Daoy (cell line): ENCODE results near the gene LYRM4. TPM values are rescaled to one million over a fixed set of nuclear protein-coding genes. Genes with fewer than 3 reads are reported as not detected.

ENCODE experiments used
- DNase-seq: peaks from one replicate; pipeline ENCODE4 v3.0.0-alpha.2; 2015; ENCODE audit warnings: low read depth
- total RNA-seq: library from RNA; depleted of rRNA; stranded (reverse); fragments of >200 nt; shearing (Covaris generic); gene quantifications from 2 replicates; pipeline ENCODE4 v1.2.3, GENCODE V29; 2014; rRNA removed

LYRM4 gene
- total RNA-seq: 22.8 and 24.6 TPM in 2 replicates

DNA sequence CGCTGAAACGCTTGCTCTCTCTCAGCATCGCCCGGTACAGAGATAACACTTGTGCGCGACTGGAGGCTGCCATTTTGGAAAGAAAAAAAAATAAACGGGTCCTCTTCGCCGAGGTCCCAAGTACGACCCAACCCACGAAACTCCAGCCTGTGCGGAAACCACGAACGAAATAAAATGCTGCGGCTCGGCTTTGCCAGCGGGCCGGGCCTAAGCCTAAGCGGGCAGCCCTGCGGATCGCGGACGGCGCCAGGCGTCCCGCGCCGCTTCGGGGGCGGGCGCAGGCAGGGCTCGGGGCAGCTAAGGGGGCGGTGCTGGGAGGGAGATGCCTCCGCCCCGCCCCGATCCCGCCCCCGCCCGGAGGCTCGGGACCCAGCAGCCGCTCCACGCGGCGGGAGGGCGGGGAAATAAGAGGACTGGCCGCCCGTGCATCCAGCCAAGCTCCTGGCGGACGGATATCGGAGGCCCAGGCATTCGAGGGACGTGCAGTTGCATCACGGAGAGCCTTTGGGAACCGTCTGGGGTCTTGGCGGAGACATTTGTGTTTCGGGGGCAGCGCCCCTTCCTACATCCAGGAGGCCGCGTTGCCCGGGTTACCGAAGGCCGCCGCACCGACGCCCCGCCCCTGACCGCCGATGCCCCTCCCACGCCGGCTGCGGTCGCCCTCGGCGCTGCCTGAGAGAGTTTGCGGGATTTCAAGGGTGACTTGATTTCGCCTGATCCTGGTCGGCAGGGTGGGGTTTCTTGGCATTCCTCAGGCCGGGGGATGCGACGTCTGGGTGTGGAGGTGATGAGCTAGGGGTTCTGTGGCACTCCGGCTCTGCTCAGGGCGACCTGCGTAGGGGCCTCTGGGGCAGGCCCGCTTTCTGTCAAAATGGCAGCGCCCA, at the start of gene LYRM4, which contains the start of gene FARS2:
TSS of gene LYRM4 (minus strand) at position 290 of the 884 bp plus-strand sequence. CDS start at position 73, 217 bp downstream.
TSS of gene FARS2 (plus strand) at position 853 of the 884 bp plus-strand sequence.
- peak; percentile 95 for DNase-seq

DNA sequence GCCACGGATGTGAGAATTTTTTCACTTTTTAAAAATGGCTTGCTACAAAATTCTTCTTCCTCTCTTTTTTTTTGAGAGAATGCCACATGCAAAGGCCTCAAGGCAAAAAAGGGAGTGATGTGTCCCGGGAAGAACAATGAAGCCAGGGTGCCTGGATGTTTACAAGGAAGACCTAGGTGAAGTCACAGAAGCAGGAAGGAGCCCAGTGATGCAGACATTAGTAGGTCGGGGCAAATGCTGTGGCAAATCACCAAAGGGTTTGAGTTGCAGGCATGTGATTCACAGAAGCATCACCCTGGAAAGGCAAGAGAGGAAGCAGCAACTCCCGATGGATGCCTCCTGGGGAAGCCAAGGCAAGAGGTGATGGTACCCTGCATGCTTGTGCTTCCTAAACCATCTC, 47.3 kb upstream of the LYRM4 start:
- peak; percentile 10 for DNase-seq

DNA sequence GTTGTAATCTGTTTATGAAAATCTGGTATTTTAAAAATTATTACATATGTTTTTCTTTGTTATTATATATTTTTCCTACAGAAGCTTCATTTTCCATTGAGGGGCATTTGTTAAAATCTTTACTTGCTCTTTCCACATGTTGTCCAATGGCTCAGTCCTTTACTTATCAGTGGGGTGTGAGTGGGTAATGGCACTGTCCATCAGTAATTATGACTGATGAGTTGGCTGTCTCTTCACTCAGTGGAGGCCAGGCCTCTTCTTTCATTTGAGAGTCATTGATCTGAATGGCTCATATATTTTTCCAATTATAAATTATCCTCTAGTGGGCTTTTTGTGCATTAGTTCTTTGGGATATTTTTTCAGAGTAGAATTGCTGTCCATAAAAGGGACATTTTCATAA, 46.3 kb upstream of the LYRM4 start:
- DNase-seq: no peak

DNA sequence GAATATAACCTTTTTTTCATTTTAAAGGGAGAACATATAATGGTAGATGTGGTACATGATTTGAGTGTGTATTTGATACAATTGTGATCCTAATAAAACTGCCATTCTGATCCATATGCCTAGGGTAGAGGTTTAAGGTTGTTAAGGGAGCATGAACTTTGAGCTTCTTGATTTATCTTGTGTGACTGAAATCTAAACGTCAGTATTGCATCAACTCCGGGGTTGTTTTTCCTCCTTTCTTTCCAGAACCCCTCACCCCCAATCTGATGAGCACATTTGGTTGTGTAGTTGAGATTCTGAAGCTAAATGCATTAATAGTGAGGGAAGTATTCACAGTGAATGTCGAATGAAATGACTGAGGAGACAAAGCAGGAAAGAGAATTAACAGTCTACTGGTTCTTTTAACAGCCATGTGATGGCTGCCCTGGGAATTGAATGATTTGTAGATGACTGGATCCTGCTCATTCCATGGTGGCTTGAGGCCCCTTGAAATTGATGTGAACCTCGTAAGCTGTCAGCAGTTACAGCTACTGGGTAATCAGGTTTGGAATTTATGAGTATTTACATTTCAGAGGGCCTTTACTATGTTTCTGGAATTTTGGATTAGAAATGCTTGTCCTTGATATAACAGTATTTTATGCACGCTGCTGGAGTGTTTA, 45.3 kb upstream of the LYRM4 start:
- DNase-seq: no peak

DNA sequence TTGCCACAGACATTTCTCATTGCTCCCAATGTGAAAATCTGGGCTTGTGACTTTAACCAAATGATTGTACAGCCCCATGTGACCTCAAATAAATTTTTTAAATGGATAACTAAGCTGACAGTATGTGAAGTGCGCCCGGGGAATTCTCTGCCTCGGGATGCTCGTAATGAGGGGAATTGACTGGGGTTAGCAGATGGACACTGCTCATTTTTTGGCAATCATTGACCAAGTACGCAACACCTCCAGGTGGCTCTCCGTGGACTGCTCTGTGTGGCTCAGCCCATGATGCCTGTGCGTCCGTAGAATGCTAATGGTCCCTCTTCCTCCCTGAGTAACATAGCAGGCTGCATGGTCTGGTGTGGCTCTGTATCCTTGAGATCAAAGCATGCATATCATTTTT, 42.9 kb upstream of the LYRM4 start:
- DNase-seq: no peak

DNA sequence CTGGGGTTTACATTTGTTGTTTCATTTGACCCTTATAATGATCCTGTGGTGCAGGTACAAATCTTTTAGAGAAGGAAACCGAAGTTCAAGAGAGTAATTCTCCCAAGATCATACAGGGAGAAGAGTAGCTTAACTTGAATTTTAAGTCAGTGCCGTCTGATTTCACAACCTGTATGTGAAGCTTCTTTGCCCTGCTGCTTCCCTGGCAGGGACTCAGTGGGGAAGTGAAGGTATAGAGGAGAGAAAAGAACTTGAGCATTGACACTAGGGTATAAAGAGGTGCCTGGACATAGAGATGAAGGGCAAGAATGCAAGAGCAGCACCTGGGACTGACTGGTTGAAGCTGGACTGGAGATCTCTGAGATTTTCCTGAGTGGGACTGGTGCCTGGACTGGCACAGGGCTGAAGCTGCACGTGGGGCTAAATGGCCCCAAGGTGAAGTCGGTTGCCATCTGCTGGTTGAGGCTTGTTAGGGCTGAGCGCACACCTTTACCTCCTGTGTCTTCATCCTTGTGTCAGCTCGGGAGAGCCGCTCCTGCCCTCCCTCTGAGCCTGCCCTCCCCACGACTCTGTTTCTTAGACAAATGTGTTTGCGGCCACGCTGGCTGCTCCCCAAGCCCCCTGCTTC, 42.4 kb upstream of the LYRM4 start:
- peak; percentile 63 for DNase-seq

DNA sequence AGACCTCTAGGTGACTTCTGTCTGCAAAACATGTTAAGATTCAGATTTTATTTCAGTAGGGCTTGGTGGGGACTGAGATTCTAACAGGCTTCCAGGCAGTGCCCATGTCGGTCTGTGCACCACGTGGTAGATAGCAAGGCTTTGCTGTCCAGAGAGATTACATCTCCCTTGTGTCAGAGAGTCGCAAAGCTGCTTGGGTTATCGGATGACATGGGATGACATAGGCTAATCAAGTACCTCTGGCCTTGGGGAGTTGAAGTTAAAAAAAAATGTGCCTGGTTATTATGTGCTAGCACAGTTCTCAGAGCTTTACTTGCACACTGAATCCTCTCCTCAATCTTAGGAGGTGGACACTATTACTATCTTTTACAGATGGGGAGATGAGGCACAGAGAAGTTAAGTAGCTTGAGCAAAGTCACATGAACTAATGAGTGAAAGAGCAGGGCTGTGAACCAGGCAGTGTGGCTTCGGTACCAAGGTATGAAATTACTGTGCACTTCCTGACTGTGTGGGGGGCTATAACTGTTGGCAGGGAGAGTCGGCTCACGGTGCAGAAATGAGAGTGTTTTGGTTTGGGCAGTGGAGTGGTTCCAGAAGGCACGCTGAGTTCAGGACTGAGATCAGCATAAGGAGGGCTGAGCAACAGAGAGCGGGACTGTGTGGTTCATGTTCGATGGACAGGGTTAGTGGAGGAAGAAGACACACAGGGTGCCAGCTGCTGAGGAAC, 41.6 kb upstream of the LYRM4 start:
- DNase-seq: peak; percentile 59

DNA sequence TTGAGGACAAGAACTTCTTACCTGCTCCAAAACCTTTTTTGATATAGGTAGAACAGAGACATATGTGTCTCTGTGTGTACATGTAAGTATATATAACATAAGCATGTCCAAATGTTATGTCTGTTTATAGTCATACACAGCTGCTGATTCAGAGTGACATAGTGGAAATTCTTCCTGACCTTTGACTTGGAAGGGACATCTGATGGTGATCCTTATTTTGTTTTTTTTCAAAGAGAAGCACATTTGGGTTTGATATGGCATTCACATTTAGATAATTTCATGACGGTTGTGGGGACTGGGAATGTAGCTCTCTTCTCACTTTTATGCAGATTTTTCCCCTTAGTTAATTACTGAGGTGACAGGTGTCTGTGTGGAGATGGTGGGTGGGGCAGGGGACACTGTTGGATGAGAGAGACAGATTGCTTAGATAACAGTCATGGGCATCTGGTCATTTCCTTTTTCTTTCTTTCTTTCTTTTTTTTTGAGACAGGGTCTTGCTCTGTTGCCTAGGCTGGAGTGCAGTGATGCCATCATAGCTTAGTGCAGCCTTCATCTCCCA, 39.5 kb upstream of the LYRM4 start:
- no peak for DNase-seq

DNA sequence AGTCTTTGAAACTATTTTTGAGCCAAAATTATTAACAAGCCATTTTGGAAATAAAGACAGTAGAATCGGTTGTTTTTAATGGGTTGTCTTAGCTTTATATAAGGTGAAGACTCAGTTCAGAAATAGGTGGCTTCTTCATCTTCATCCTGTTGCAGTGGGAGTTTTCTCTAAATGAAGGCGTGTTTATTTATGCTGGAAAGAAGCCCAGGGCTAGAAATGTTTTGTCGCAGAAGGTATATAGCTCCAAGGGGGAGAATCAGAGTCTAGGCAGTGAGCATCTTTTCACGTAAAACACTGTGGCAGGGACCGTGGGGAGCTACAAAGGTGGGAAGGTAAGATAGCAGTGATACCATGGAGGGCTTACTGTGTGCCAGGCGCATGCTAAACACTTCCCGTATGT, 34.9 kb upstream of the LYRM4 start:
- DNase-seq: no peak

DNA sequence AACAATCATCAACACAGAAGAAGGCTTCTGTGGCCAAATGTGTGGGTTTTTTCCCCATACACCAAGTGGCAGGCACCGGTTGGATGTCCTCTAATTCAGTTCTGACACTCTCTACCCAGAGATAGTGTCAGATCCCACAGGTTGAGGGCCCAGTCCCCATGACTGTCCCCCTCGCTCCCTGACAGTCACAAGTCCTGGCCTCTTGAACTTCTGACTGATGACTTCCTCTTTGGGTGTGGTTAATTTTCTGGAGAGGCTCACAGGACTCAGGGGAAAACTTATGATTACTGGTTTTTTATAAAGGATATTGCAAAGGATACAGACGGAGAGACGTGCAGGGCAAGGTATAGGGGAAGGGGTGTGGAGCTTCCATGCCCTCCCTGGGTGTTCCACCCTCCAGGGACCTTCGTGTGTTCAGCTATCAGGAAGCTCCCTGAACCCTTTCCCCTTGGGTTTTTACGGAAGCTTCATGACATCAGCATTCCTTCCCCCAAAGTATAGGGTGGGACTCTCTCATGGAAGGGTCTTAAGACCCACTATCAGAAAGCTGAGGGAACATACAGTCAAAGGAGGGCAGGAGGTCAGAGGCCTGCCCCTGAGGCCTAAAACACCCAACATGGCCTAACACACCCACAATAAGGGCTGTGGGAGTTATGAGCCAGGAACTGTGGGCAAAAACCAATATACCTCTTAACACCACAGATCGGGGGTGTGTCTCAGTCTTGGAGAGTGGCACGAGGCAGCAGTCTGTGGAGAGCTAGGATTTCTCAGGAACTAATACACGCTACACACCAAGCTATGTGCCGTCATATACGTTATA, 33.9 kb upstream of the LYRM4 start:
- DNase-seq: no peak

DNA sequence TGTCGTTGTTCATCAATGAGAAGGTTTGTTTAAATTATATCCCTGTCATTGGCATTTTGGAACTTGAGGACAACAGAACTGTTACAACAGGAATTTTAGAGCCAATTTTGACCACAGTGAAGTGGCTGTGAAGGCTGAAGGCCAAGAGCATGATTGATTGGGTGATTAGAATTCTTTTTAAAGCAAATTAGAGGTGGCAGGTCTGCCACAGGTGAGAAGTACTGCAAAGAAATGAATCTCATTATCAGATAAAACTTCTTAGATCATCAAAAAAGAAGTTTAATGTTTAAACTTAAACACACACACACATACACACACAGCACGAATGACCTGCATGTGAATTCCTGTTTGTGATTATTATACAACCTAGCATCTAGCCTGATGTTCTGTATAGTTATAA, 32.9 kb upstream of the LYRM4 start:
- DNase-seq: no peak

DNA sequence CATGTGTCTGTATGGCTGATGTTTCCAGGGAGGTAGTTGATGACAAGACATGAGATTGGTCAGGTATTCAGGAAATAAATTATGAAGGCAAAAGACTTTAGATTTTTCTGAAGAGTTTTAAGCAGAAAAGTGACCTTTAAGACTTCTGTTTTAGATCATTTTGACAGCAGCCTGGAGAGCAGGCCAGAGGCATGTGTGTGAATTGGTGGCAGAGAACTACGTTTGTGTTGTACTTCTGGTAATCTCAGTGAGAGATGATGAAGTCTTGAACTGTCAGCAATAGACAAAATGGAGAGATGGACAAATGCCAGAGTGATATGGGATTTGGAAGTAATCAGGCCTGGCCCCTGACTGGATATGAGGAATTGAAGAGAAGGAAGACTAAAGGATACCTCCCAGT, 31.4 kb upstream of the LYRM4 start:
- no peak for DNase-seq

DNA sequence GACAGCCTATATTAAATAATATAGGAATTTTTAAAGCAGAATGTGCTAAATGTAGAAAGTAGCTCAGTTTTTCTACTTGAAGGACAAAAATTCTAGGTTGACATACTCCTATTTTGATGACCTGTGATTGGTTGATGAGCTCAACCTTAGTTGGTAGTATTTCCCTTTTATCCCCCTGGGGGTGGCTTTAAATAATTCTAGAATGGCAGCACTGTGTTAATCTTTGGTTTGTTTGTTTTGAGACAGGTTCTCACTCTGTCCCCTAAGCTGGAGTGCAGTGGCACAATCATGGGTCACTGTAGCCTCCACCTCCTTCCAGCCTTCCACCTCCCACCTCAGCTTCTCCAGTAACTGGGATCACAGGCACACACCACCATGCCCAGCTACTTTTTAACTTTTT, 29.8 kb upstream of the LYRM4 start:
- no peak for DNase-seq

DNA sequence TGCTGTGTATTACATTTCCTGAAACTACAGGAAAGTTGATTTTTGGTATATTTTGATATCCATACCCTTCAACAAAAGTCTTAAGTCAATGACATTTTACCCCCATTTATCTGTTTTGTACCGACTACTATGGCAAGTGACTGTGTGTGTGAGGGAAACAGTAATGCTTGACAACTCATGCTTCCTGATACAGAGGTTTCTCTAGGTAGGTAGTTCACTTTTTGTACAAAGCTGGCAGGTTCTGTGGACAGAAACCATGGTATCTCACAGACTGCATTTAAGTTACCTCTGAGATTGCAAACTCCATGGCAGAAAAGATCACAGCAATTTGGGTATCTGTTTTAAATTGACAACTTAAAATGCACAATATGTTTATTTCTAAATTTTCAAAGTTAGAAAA, 29.3 kb upstream of the LYRM4 start:
- DNase-seq: no peak

DNA sequence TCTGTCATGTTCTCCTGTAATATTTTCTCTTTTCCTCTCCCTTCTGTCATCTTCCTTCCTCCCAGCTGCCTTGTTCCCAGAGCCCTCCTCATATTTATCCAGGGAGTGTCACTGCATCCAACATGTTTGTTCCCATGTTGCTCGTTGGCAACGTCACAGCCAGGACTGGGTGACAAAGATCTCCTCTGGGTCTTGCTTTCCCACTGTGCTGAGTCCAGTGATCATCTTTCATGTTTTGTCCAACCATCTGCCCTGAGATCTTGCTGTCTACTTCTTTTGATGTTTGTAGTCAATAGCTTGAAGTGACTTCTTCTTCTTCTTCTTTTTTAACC, 27.2 kb upstream of the LYRM4 start:
- no peak for DNase-seq

DNA sequence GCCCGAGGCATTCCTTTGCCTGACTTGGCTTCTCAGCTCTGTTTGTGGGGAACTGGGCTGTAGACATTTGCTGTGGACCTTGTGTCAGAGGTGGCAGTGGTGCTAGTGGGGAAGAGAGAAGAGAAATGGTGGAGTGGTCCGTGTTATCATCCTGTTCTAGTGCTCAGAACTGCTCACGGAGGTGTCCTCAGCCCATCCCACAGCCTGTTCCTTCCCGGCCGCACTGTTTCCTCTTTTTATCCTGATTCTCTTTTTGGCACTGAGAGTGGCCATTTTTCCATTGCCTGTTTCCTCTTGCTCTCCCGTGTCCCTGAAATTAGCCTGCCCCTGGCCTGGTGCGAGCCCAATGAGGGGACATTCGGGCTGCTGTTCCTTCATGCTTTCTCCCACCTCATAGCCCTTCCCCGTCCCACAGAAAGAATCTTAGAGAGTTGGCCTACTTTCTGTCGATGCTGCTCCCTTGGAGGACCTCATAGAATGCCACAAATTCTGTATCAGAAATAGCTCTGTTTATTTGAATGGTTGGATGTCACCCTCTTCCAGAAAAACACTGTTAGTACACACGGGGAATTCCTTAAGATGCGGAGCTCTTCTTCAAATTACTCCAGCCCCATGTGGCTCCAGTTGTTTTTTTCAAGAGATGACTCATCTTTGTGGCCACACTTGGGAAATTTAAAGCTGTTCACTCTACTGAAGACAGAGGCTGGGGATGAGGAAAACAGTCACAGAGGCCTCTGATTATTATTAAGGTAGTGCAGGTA, 26.6 kb upstream of the LYRM4 start:
- DNase-seq: peak; percentile 67

DNA sequence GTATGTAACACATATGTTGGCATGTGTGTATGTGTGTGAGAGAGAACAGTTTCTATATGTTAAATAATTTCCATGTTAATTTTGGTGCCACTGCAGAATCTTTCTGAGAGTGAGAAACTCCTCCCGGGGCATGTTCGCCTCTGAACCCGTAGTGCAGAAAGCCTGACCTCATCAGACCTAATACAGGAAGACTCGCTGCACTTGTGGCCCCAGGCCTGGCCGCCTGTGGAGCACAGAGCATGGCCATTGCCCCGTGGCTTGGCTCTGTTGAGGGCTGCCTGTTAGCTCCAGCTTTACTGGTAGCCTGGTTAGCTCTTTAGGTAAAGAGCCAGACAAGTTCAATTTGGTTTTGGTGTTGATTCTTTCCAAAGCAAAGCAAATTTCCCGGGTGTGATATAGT, 26.0 kb upstream of the LYRM4 start:
- no peak for DNase-seq

DNA sequence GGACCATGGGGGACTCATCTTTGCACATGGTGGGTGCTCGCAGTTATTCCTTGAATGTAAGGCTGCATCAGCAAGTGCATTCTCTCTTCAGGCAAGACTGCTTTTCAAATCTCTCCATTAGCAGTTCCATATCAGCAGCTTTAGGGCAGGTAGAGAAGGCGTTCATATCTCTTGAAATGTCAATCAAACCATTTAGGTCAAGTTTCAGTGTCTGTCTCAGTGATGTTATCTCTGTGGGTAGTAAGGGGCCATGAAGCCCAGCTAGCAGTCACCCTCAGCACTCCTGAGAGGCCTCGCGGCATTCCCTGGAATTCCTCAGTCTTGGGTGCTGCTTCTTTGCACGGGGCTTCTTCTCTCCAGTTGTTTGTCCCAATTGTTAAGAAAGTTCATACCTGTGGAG, 24.8 kb upstream of the LYRM4 start:
- DNase-seq: no peak

DNA sequence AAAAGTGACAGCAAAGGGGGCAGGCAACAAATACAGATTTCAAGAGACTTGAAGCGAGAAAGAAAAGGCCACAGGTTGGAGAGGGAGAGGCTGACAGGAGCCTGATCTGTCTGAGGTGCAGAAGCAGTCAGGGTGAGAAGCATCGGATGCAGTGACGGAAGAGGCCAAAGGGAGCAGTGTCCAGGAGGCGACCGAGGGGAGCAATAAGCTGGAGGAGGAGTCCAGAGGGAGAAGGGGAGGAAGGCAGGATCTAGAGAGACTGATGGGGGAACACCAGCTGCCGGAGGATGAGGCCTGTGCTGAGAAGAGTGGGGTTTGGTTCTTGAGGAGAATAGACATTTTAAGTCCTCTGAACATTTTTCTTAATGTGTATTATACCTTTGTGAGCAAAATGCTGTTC, 24.3 kb upstream of the LYRM4 start:
- DNase-seq: no peak

DNA sequence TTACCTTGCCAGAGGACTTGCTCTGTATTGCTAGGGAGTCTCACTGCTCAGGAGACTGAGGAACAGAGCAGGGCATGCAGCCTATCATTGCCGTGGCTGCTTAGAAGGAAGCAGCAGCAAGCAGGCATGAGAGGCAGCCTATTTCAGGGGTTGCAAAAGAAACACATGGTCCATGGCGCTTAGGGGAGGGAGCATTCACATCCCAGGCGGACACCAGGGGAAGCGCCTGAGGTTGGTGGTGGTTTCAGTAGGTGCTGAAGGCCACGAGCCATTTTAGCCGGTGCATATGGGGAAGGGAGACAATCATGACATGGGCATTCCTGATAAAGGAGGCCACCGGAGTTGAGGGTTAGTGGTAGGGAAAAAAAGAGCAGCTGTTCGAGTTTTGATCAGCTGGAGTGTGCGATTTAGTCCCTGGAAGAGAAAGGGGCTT, 21.5 kb upstream of the LYRM4 start:
- no peak for DNase-seq
